ENCODE measurements around the gene ZBTB25.

ZBTB25 gene

GRCh38 chr14:64515053-64515452, 11.4 kb upstream of the ZBTB25 start:
- no peak for DNase-seq (ENCODE audit: low spot score)
- in situ Hi-C loops (cut with MboI; ENCODE audit: low pct_unique_long_range_greater_than_20kb, low sequenced_read_pairs, unreplicated experiment): no loop called here
- TF ChIP-seq CTCF (IDR thresholded peaks at IDR 0.05; ENCODE audit: extremely low read depth, insufficient read depth, missing control alignments): no peak

GRCh38 chr14:64513271-64513670, 9.6 kb upstream of the ZBTB25 start:
- no peak for TF ChIP-seq CTCF (IDR thresholded peaks at IDR 0.05; ENCODE audit: extremely low read depth, insufficient read depth, missing control alignments)
- in situ Hi-C loops (cut with MboI; ENCODE audit: low pct_unique_long_range_greater_than_20kb, low sequenced_read_pairs, unreplicated experiment): no loop called here
- no peak for DNase-seq (ENCODE audit: low spot score)

- no peak for DNase-seq (ENCODE audit: low spot score)
- TF ChIP-seq CTCF (IDR thresholded peaks at IDR 0.05; ENCODE audit: extremely low read depth, insufficient read depth, missing control alignments): peak; percentile 90
- in situ Hi-C loops (cut with MboI; ENCODE audit: low pct_unique_long_range_greater_than_20kb, low sequenced_read_pairs, unreplicated experiment): no loop called here
Measured at GRCh38 chr14:64510825-64511671, 7.4 kb upstream of the ZBTB25 start.

- no peak for TF ChIP-seq CTCF (IDR thresholded peaks at IDR 0.05; ENCODE audit: extremely low read depth, insufficient read depth, missing control alignments)
- in situ Hi-C loops (cut with MboI; ENCODE audit: low pct_unique_long_range_greater_than_20kb, low sequenced_read_pairs, unreplicated experiment): no loop called here
- no peak for DNase-seq (ENCODE audit: low spot score)
Measured at GRCh38 chr14:64509036-64509435, 5.4 kb upstream of the ZBTB25 start.

- no peak for TF ChIP-seq CTCF (IDR thresholded peaks at IDR 0.05; ENCODE audit: extremely low read depth, insufficient read depth, missing control alignments)
- in situ Hi-C loops (cut with MboI; ENCODE audit: low pct_unique_long_range_greater_than_20kb, low sequenced_read_pairs, unreplicated experiment): no loop called here
- peak; percentile 55 for DNase-seq (ENCODE audit: low spot score)
Measured at GRCh38 chr14:64508215-64508776, 4.7 kb upstream of the ZBTB25 start.

- DNase-seq (ENCODE audit: low spot score): no peak
- no peak for TF ChIP-seq CTCF (IDR thresholded peaks at IDR 0.05; ENCODE audit: extremely low read depth, insufficient read depth, missing control alignments)
- in situ Hi-C loops (cut with MboI; ENCODE audit: low pct_unique_long_range_greater_than_20kb, low sequenced_read_pairs, unreplicated experiment): no loop called here
Measured at GRCh38 chr14:64507376-64508156, 3.9 kb upstream of the ZBTB25 start.
